ENCODE results near the gene SLC22A1.

SLC22A1 gene

DNA sequence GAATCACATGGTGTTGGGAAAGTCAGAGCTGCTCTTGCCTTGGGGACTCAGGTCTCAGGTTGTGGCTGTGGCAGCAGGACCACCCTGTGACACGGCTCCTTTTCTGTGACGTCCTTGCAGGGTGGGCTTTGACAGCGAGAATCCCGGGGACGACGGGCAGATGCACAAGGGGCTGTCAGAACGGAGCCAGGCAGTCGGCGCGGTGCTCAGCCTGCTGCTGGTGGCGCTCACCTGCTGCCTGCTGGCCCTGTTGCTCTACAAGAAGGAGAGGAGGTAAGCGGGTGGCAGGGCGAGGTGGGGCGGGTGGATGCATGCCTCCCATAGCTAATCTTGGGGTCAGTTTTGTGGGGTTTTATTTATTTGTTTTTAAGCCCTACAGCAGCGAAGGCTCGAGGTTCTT lies 19.2 kb upstream of the SLC22A1 start:
- no peak for TF ChIP-seq FOXP2 (optimal IDR thresholded peaks at IDR 0.05; ENCODE audit: control extremely low read depth, extremely low read length, insufficient read depth)
- TF ChIP-seq EZH2 (IDR thresholded peaks at IDR 0.05), result no peak
- TF ChIP-seq POLR2AphosphoS5 (IDR thresholded peaks at IDR 0.05; ENCODE audit: borderline replicate concordance, low read depth, low read length), result no peak
- Histone ChIP-seq H3K4me3 (no peak overlapping the region), H3K27ac (no peak overlapping the region), H3K9ac (ENCODE audit: insufficient read length) (no peak overlapping the region), H3K36me3 (ENCODE audit: insufficient read depth, low read length) (peaks cover 18% of the 10 kb centered on the region), H3K9me3 (ENCODE audit: low read depth, low read length) (no peaks in the 10 kb centered on the region)
- no peak for DNase-seq (ENCODE audit: low read depth, low spot score)

- peaks cover 18% of the 10 kb centered on the region for H3K36me3 ChIP-seq (ENCODE audit: insufficient read depth, low read length)
- TF ChIP-seq EZH2 (IDR thresholded peaks at IDR 0.05) (no peak), FOXP2 (optimal IDR thresholded peaks at IDR 0.05; ENCODE audit: control extremely low read depth, extremely low read length, insufficient read depth) (no peak), POLR2AphosphoS5 (IDR thresholded peaks at IDR 0.05; ENCODE audit: borderline replicate concordance, low read depth, low read length) (no peak)
- H3K9ac ChIP-seq (ENCODE audit: insufficient read length), result no peak overlapping the region
- no peak for DNase-seq (ENCODE audit: low read depth, low spot score)
- H3K4me3 ChIP-seq, result no peak overlapping the region
- no peak overlapping the region for H3K27ac ChIP-seq
- H3K9me3 ChIP-seq (ENCODE audit: low read depth, low read length), result no peaks in the 10 kb centered on the region
Measured at GRCh38 chr6:160102956-160103824, 18.4 kb upstream of the SLC22A1 start.

- peaks cover 16% of the 10 kb centered on the region for H3K36me3 ChIP-seq (ENCODE audit: insufficient read depth, low read length)
- no peak overlapping the region for H3K27ac ChIP-seq
- TF ChIP-seq POLR2AphosphoS5 (IDR thresholded peaks at IDR 0.05; ENCODE audit: borderline replicate concordance, low read depth, low read length) (no peak), EZH2 (IDR thresholded peaks at IDR 0.05) (no peak), FOXP2 (optimal IDR thresholded peaks at IDR 0.05; ENCODE audit: control extremely low read depth, extremely low read length, insufficient read depth) (no peak)
Measured at GRCh38 chr6:160103825-160104100, 17.9 kb upstream of the SLC22A1 start.

GRCh38 chr6:160104821-160105517 lies 16.6 kb upstream of the SLC22A1 start:
- Histone ChIP-seq H3K9ac (ENCODE audit: insufficient read length) (no peak overlapping the region), H3K4me3 (no peak overlapping the region), H3K36me3 (ENCODE audit: insufficient read depth, low read length) (peaks cover 13% of the 10 kb centered on the region), H3K9me3 (ENCODE audit: low read depth, low read length) (no peaks in the 10 kb centered on the region), H3K27ac (no peak overlapping the region)
- no peak for DNase-seq (ENCODE audit: low read depth, low spot score)
- TF ChIP-seq POLR2AphosphoS5 (IDR thresholded peaks at IDR 0.05; ENCODE audit: borderline replicate concordance, low read depth, low read length), result no peak

More at GRCh38 chr6:160103825-160104100, 17.9 kb upstream of the SLC22A1 start:
- Histone ChIP-seq H3K4me3 (no peak overlapping the region), H3K9ac (ENCODE audit: insufficient read length) (no peak overlapping the region), H3K9me3 (ENCODE audit: low read depth, low read length) (no peaks in the 10 kb centered on the region)
- no peak for DNase-seq (ENCODE audit: low read depth, low spot score)

DNA sequence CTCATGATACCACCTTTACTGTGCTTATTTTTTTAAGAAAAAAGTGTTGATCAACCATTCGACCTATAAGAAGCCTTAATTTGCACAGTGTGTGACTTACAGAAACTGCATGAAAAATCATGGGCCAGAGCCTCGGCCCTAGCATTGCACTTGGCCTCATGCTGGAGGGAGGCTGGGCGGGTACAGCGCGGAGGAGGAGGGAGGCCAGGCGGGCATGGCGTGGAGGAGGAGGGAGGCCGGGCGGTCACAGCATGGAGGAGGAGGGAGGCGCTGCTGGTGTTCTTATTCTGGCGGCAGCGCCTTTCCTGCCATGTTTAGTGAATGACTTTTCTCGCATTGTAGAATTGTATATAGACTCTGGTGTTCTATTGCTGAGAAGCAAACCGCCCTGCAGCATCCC lies 15.6 kb upstream of the SLC22A1 start:
- no peaks in the 10 kb centered on the region for H3K9me3 ChIP-seq (ENCODE audit: low read depth, low read length)

DNA sequence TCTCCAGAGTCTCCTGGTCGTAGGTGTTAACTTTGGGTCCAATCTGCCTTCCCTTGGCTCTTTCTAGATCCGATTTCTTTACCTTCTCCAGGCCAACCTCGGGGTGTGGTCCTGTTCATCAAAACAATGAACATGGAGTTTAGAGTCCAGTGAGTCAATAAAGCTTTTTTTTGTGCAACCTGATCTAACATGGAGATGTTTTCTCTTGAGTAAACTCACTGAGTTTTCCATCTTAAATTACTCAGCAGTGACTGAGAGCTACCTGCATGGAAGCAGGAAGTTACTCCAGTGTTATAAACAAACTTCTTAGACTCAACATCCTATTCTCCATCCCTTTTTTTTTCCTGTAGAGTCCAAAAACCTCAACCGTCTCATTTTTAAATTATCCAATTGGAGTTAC lies 14.9 kb upstream of the SLC22A1 start:
- TF ChIP-seq FOXP2 (optimal IDR thresholded peaks at IDR 0.05; ENCODE audit: control extremely low read depth, extremely low read length, insufficient read depth), result no peak
- no peak for TF ChIP-seq EZH2 (IDR thresholded peaks at IDR 0.05)
- no peak for TF ChIP-seq POLR2AphosphoS5 (IDR thresholded peaks at IDR 0.05; ENCODE audit: borderline replicate concordance, low read depth, low read length)
- Histone ChIP-seq H3K36me3 (ENCODE audit: insufficient read depth, low read length) (peaks cover 13% of the 10 kb centered on the region), H3K9ac (ENCODE audit: insufficient read length) (no peak overlapping the region), H3K9me3 (ENCODE audit: low read depth, low read length) (no peaks in the 10 kb centered on the region), H3K4me3 (no peak overlapping the region), H3K27ac (no peak overlapping the region)
- no peak for DNase-seq (ENCODE audit: low read depth, low spot score)

More for the DNA sequence above, 15.6 kb upstream of the SLC22A1 start:
- H3K27ac ChIP-seq, result no peak overlapping the region
- peaks cover 13% of the 10 kb centered on the region for H3K36me3 ChIP-seq (ENCODE audit: insufficient read depth, low read length)
- H3K9ac ChIP-seq (ENCODE audit: insufficient read length), result no peak overlapping the region
- H3K4me3 ChIP-seq, result no peak overlapping the region
- no peak for DNase-seq (ENCODE audit: low read depth, low spot score)
- no peak for TF ChIP-seq POLR2AphosphoS5 (IDR thresholded peaks at IDR 0.05; ENCODE audit: borderline replicate concordance, low read depth, low read length)
- TF ChIP-seq EZH2 (IDR thresholded peaks at IDR 0.05), result no peak
- TF ChIP-seq FOXP2 (optimal IDR thresholded peaks at IDR 0.05; ENCODE audit: control extremely low read depth, extremely low read length, insufficient read depth), result no peak

- Histone ChIP-seq H3K9ac (ENCODE audit: insufficient read length) (no peak overlapping the region), H3K4me3 (no peak overlapping the region), H3K36me3 (ENCODE audit: insufficient read depth, low read length) (peaks cover 13% of the 10 kb centered on the region), H3K9me3 (ENCODE audit: low read depth, low read length) (no peaks in the 10 kb centered on the region), H3K27ac (no peak overlapping the region)
- no peak for DNase-seq (ENCODE audit: low read depth, low spot score)
- no peak for TF ChIP-seq EZH2 (IDR thresholded peaks at IDR 0.05)
Measured at GRCh38 chr6:160108077-160108476, 13.5 kb upstream of the SLC22A1 start.

DNA sequence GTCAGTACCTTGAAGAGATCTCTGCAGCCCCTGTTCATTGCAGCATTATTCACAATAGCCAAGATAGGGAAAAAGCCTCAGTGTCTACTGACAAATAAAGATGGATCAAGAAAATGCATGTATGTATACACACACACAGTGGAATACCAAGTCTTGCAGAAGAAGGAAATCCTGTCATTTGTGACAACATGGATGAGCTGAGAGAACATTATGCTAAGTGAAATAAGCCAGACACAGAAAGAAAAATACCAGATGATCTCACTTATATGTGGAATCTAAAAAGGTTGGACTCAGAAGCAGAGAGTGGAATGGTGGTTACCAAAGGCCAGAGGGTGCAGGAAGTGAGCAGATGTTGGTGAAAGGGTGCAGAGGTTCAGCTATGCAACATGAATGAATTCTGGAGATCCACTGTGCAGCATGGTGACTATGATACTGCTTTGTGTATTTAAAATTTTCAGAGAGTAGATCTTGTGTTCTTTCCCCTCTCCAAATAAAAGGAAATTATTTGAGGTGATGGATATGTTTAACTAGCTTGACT lies 11.0 kb upstream of the SLC22A1 start:
- Histone ChIP-seq H3K4me3 (no peak overlapping the region), H3K36me3 (ENCODE audit: insufficient read depth, low read length) (no peaks in the 10 kb centered on the region), H3K9me3 (ENCODE audit: low read depth, low read length) (no peaks in the 10 kb centered on the region), H3K27ac (no peak overlapping the region), H3K9ac (ENCODE audit: insufficient read length) (no peak overlapping the region)
- TF ChIP-seq POLR2AphosphoS5 (IDR thresholded peaks at IDR 0.05; ENCODE audit: borderline replicate concordance, low read depth, low read length) (no peak), EZH2 (IDR thresholded peaks at IDR 0.05) (no peak), FOXP2 (optimal IDR thresholded peaks at IDR 0.05; ENCODE audit: control extremely low read depth, extremely low read length, insufficient read depth) (no peak)
- DNase-seq (ENCODE audit: low read depth, low spot score), result no peak

Measured in SK-N-MC (cell line).